Hepatocyte (in vitro differentiated cells): ENCODE results near the gene CD1D. TPM values are rescaled to one million over a fixed set of nuclear protein-coding genes. Genes with fewer than 3 reads are reported as not detected.
"Not testable (repeated sequence)": the region's sequence is repeated elsewhere in the genome, so short reads cannot be mapped to it uniquely, and the experiment has no call there.

ENCODE experiments used
- DNase-seq: peaks from one replicate; pipeline ENCODE4 v3.0.0-alpha.2; 2016; ENCODE audit warnings: low spot score
- H2AFZ ChIP-seq: fragments of 200-600 bp; sonication (generic); 2 replicates; pipeline ENCODE4 v1.6.0; 2016; ENCODE audit warnings: antibody characterized with exemption, mild to moderate bottlenecking
- H3K27ac ChIP-seq: fragments of 200-600 bp; sonication (generic); 2 replicates; pipeline ENCODE4 v1.5.1; 2016; ENCODE audit warnings: mild to moderate bottlenecking
- H3K27me3 ChIP-seq: fragments of 200-600 bp; sonication (generic); 2 replicates; pipeline ENCODE4 v1.6.1; 2016
- H3K36me3 ChIP-seq: fragments of 200-600 bp; sonication (generic); replicated peaks from 2 replicates; pipeline ENCODE4 v1.5.1; 2016; ENCODE audit warnings: low read depth; ENCODE audit not compliant: insufficient read depth
- H3K4me1 ChIP-seq: fragments of 200-600 bp; sonication (generic); 2 replicates; pipeline ENCODE4 v1.5.1; 2016; ENCODE audit warnings: mild to moderate bottlenecking, moderate library complexity; ENCODE audit not compliant: insufficient read depth
- H3K4me2 ChIP-seq: fragments of 200-600 bp; sonication (generic); 2 replicates; pipeline ENCODE4 v1.6.0; 2016
- H3K4me3 ChIP-seq: fragments of 200-600 bp; sonication (generic); 2 replicates; pipeline ENCODE4 v1.5.1; 2016; ENCODE audit warnings: mild to moderate bottlenecking
- H3K79me2 ChIP-seq: fragments of 200-600 bp; sonication (generic); 2 replicates; pipeline ENCODE4 v1.6.0; 2017; ENCODE audit warnings: mild to moderate bottlenecking
- H3K9me2 ChIP-seq: fragments of 200-600 bp; sonication (generic); replicated peaks from 2 replicates; pipeline ENCODE4 v1.6.0; 2017; ENCODE audit warnings: mild to moderate bottlenecking; ENCODE audit not compliant: insufficient read depth
- H3K9me3 ChIP-seq: fragments of 200-600 bp; sonication (generic); 2 replicates; pipeline ENCODE4 v1.5.1; 2016; ENCODE audit warnings: low read depth, mild to moderate bottlenecking
- H4K20me1 ChIP-seq: fragments of 200-600 bp; sonication (generic); 2 replicates; pipeline ENCODE4 v1.6.0; 2016; ENCODE audit warnings: mild to moderate bottlenecking; ENCODE audit not compliant: insufficient read depth, poor library complexity, severe bottlenecking
- EZH2 ChIP-seq: fragments of 200-600 bp; sonication (generic); IDR thresholded peaks from 2 replicates; pipeline ENCODE4 v1.6.1; 2016; ENCODE audit warnings: antibody characterized with exemption, mild to moderate bottlenecking, borderline replicate concordance
- EZH2phosphoT487 ChIP-seq: fragments of 200-600 bp; sonication (generic); IDR thresholded peaks from one replicate; pipeline ENCODE4 v1.6.1; 2018; ENCODE audit warnings: antibody characterized with exemption, mild to moderate bottlenecking, low read depth, moderate library complexity; ENCODE audit not compliant: unreplicated experiment, severe bottlenecking
- WGBS: methylation state at CpG from one replicate; pipeline ENCODE4 v1.1.6; 2016; ENCODE audit warnings: low lambda C conversion rate; ENCODE audit errors: missing lambda C conversion rate; 5-methylcytosine and 5-hydroxymethylcytosine counted together
- polyA plus RNA-seq: library from polyadenylated mRNA; unstranded; fragments of >200 nt; fragmentation: Nextera tagmentation; extraction: Ambion mirVana; gene quantifications from 2 replicates; pipeline ENCODE4 v1.2.1, GENCODE V29; 2016
- total RNA-seq: library from RNA; depleted of rRNA; stranded (reverse); fragments of >200 nt; gene quantifications from 2 replicates; pipeline ENCODE4 v1.2.3, GENCODE V29; 2014
- TF ChIP-seq, protein P1 (sequence below): fragments of 200-600 bp; sonication (generic); IDR thresholded peaks from 2 replicates; pipeline ENCODE4 v1.5.1; 2016; ENCODE audit warnings: antibody characterized with exemption, mild to moderate bottlenecking; ENCODE audit not compliant: poor library complexity

CD1D gene
- total and polyA plus RNA-seq, 2 experiments from 2014 or later: 3.7 to 3.9 TPM

DNA sequence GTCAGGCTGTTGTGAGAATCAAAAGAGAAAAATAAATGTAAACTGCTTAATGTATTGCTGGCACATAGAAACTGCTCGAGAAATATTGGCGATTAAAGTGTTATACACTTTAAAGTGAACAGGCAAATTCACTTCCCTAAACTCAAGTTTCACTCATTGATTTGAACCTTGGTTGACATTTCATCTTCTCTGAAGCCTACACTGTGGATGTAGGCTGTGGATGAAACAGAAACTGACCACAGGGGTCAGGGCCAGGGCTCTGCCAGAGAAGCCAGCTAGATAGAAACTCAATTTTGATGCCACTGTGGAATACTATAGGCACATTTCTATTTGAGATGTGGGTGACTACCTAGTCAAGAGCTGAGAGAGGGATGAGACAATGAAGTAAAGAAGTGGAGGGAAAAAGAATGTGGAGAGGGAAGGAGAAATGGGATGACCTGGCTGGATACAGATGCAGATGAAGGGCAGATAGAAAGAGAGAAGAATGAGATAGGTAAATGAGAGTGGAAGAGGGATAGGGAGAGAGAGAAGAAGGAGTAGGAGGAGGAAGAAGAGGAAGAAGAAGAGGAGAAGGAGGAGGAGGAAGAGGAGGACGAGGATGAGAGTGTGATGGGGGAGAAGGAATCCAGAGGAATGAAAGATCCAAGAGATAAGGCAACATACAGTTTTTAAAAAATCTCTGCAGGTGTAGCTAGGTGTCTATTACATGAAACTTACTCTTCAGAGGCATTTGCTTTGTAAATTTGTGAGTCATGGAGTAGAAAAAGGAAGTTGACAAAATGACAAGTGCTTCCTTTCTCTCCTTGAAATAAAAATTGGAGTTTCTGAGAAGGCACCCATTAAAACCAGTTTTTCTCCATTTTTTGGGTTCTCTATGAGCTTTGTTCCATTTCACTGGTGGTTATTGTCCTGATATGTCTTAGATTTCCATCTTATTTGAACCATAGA is 17.4 kb upstream of the CD1D start:
- TF ChIP-seq EZH2: no peak
- TF ChIP-seq EZH2phosphoT487: no peak
- TF ChIP-seq, protein P1, sequence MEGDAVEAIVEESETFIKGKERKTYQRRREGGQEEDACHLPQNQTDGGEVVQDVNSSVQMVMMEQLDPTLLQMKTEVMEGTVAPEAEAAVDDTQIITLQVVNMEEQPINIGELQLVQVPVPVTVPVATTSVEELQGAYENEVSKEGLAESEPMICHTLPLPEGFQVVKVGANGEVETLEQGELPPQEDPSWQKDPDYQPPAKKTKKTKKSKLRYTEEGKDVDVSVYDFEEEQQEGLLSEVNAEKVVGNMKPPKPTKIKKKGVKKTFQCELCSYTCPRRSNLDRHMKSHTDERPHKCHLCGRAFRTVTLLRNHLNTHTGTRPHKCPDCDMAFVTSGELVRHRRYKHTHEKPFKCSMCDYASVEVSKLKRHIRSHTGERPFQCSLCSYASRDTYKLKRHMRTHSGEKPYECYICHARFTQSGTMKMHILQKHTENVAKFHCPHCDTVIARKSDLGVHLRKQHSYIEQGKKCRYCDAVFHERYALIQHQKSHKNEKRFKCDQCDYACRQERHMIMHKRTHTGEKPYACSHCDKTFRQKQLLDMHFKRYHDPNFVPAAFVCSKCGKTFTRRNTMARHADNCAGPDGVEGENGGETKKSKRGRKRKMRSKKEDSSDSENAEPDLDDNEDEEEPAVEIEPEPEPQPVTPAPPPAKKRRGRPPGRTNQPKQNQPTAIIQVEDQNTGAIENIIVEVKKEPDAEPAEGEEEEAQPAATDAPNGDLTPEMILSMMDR: no peak
- Histone ChIP-seq H3K4me2 (no peak overlapping the region), H3K79me2 (no peaks in the 10 kb centered on the region), H3K9me3 (no peaks in the 10 kb centered on the region), H3K4me3 (no peak overlapping the region), H3K9me2 (no peaks in the 10 kb centered on the region), H3K4me1 (no peaks in the 10 kb centered on the region), H4K20me1 (no peaks in the 10 kb centered on the region), H3K27me3 (peaks cover 13% of the 10 kb centered on the region), H3K27ac (no peak overlapping the region), H2AFZ (no peak overlapping the region), H3K36me3 (no peaks in the 10 kb centered on the region)
- 89% methylated on average over 3 of the region's 3 CpGs for WGBS
- no peak for DNase-seq

DNA sequence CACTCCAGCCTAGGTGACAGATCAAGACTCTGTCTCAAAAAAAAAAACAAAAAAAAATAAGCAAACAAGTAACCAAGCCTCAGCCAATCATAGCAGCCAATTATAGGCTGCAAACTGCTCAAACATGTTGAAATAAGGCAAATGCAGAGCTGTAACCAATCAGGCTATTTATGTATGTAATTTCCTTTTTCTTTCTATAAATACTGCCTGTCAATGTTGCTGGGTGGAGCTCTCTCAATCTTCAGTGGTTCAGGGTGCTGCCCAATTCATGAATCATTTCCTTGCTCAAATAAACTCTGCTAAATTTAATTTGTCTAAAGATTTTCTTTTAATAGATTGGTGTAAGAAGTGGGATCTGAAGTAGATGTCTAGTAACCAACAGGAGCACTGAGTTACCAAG is 11.6 kb upstream of the CD1D start:
- H3K27me3 ChIP-seq: peaks cover 2% of the 10 kb centered on the region
- H3K4me3 ChIP-seq: no peak overlapping the region
- no peak for DNase-seq
- H4K20me1 ChIP-seq: no peaks in the 10 kb centered on the region
- no peaks in the 10 kb centered on the region for H3K79me2 ChIP-seq
- TF ChIP-seq, protein P1: no peak
- no peak for TF ChIP-seq EZH2phosphoT487
- no peak for TF ChIP-seq EZH2
- no peaks in the 10 kb centered on the region for H3K4me1 ChIP-seq
- no peak overlapping the region for H3K27ac ChIP-seq
- H3K36me3 ChIP-seq: no peaks in the 10 kb centered on the region
- H2AFZ ChIP-seq: no peak overlapping the region
- no peaks in the 10 kb centered on the region for H3K9me3 ChIP-seq
- no peak overlapping the region for H3K4me2 ChIP-seq
- no peaks in the 10 kb centered on the region for H3K9me2 ChIP-seq

DNA sequence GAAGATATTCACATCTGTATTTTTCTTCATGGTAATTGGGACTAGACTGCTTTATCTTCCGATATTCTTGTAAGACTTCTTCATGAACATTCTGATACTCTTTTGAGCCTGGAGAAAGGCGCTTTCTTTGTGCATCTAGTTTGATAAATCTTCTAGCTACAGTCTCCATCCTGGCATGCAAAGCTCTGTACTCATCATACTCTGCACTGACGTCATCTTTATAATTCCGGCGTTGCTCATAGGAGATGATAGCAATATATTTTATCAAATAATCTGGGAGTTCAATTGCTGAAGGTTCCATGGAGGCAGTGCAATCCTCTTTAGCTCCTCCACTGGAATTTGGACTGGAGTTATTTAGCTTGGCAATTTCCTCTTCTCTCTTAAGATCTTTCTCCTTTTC is 4.8 kb upstream of the CD1D start:
- peaks cover 21% of the 10 kb centered on the region for H3K27me3 ChIP-seq
- H4K20me1 ChIP-seq, H3K4me1 ChIP-seq, H3K9me2 ChIP-seq, H3K9me3 ChIP-seq, H3K36me3 ChIP-seq, DNase-seq, H3K79me2 ChIP-seq, H2AFZ ChIP-seq, H3K4me3 ChIP-seq, H3K4me2 ChIP-seq, H3K27ac ChIP-seq: not testable (repeated sequence)
- WGBS: 95% methylated on average over 5 of the region's 5 CpGs

DNA sequence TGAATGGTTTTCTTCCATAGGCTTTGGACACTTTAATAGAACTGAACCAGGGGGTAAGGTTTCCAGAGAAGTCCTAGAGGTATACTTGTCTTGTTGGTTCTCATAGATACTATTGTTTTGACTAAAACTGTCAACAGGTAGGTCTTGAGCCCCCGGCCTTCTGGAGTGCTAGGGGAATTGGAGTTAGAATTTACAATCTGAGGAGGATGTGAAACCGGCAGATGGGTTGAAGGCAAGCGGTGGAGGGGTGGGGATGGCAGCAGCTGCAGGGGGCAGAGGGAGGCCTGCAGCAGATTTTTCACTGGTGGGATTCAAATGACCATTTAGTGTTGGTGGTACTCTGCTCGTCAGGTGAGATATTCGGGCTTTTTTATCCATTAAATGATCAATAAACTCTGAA is 4.3 kb upstream of the CD1D start:
- Histone ChIP-seq H3K9me3 (no peaks in the 10 kb centered on the region), H3K4me2 (no peak overlapping the region), H3K9me2 (no peaks in the 10 kb centered on the region), H3K36me3 (no peaks in the 10 kb centered on the region), H3K4me1 (no peaks in the 10 kb centered on the region), H4K20me1 (no peaks in the 10 kb centered on the region), H3K79me2 (no peaks in the 10 kb centered on the region), H3K27me3 (peaks cover 23% of the 10 kb centered on the region), H2AFZ (no peak overlapping the region), H3K4me3 (no peak overlapping the region), H3K27ac (no peak overlapping the region)
- 94% methylated on average over 5 of the region's 5 CpGs for WGBS
- no peak for DNase-seq
- no peak for TF ChIP-seq EZH2
- TF ChIP-seq, protein P1: no peak
- TF ChIP-seq EZH2phosphoT487: no peak

DNA sequence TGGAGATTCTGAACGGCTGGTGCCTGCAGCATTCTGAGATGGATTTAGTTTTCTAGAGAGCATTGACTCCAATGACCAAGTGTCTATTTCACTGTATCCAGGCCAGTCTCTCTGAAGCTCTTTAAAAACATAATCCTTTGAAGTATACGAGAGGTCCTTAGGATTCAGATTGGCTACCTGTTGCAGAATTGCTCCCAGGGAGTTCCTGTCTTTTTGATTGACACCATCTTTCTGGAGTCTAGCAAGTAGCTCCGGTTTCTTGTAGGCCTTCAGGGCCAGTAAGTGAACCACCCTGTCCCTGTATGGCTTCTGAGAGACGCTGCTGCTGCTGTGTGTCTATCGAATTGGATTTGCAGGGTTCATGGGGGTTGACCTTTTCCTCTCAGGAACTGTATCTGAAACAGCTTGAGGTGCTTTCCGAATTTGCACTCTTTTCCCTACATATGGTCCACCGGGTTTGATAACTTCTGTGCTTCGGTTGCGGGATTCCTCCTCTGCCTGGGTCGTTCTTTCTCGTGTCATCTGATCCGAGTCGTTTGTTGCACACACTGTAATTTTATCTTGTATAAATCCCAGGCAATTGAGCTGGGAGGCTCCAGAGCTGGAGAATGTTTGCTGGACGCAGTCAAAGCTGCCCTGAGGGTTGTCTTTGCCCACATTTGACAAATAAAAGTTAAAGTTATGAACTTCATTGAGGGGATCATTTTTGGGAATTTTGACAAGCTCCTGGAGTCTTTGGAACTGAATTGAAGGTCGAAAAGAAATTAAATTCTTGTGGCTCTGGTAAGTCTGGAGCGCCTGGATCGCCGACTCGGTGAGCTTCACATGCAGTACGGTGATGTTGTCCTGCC is 3.6 kb upstream of the CD1D start:
- not testable (repeated sequence) for H4K20me1 ChIP-seq, H3K9me3 ChIP-seq, H3K36me3 ChIP-seq, H3K79me2 ChIP-seq, H3K4me3 ChIP-seq, H3K9me2 ChIP-seq, H3K27ac ChIP-seq, H3K4me1 ChIP-seq, DNase-seq
- Histone ChIP-seq H3K27me3 (peaks cover 30% of the 10 kb centered on the region), H2AFZ (peak overlapping the region; percentile 33), H3K4me2 (peak overlapping the region; percentile 67)
- 35% methylated on average over 20 of the region's 20 CpGs for whole genome bisulfite sequencing
